ENCODE measurements around the gene GIT2.
"Not testable (repeated sequence)": the region's sequence is repeated elsewhere in the genome, so short reads cannot be mapped to it uniquely, and the experiment has no call there.

The GIT2 gene

GRCh38 chr12:110012137-110012536 is 16.0 kb upstream of the GIT2 start:
- no peak for DNase-seq (ENCODE audit: extremely low read depth, low read depth)
- TF ChIP-seq CTCF (IDR thresholded peaks at IDR 0.05; ENCODE audit: low read depth, low read length): no peak

- no peak for TF ChIP-seq CTCF (IDR thresholded peaks at IDR 0.05; ENCODE audit: low read depth, low read length)
- DNase-seq (ENCODE audit: extremely low read depth, low read depth): no peak
Measured at GRCh38 chr12:110010853-110011723, 14.9 kb upstream of the GIT2 start.

- DNase-seq (ENCODE audit: extremely low read depth, low read depth): not testable (repeated sequence)
Measured at GRCh38 chr12:110008681-110009398, 12.7 kb upstream of the GIT2 start.

GRCh38 chr12:110007881-110008280 is 11.7 kb upstream of the GIT2 start:
- TF ChIP-seq CTCF (IDR thresholded peaks at IDR 0.05; ENCODE audit: low read depth, low read length): no peak
- no peak for DNase-seq (ENCODE audit: extremely low read depth, low read depth)

- no peak for TF ChIP-seq CTCF (IDR thresholded peaks at IDR 0.05; ENCODE audit: low read depth, low read length)
Measured at GRCh38 chr12:110006115-110006514, 9.9 kb upstream of the GIT2 start.

GRCh38 chr12:110005319-110005973 is 9.3 kb upstream of the GIT2 start:
- TF ChIP-seq CTCF (IDR thresholded peaks at IDR 0.05; ENCODE audit: low read depth, low read length): no peak

More at GRCh38 chr12:110006115-110006514, 9.9 kb upstream of the GIT2 start:
- no peak for DNase-seq (ENCODE audit: extremely low read depth, low read depth)

GRCh38 chr12:110004598-110004997 is 8.4 kb upstream of the GIT2 start:
- no peak for TF ChIP-seq CTCF (IDR thresholded peaks at IDR 0.05; ENCODE audit: low read depth, low read length)
- no peak for DNase-seq (ENCODE audit: extremely low read depth, low read depth)

More at GRCh38 chr12:110005319-110005973, 9.3 kb upstream of the GIT2 start:
- no peak for DNase-seq (ENCODE audit: extremely low read depth, low read depth)
